Left kidney (tissue), 2 donors: ENCODE results near the gene INHBB. TPM values are rescaled to one million over a fixed set of nuclear protein-coding genes. Genes with fewer than 3 reads are reported as not detected.
"Not testable (repeated sequence)": the region's sequence is repeated elsewhere in the genome, so short reads cannot be mapped to it uniquely, and the experiment has no call there.

Source experiments
- DNase-seq: peaks from one replicate; pipeline ENCODE4 v3.0.0-alpha.2; 2013
- polyA plus RNA-seq: library from polyadenylated mRNA; unstranded; fragments of 120-200 nt; gene quantifications from one replicate; pipeline ENCODE4 v1.2.1, GENCODE V29; 2013; ENCODE audit not compliant: insufficient read length

Gene INHBB
- polyA plus RNA-seq, 1 donor = not detected

- no peak for DNase-seq
Observed at GRCh38 chr2:120381661-120382060, 35.7 kb downstream of the INHBB start.

GRCh38 chr2:120382541-120383144, 36.7 kb downstream of the INHBB start:
- DNase-seq = no peak

- DNase-seq = no peak
Observed at GRCh38 chr2:120383191-120383590, 37.3 kb downstream of the INHBB start.

- no peak for DNase-seq
Observed at GRCh38 chr2:120383631-120384340, 37.9 kb downstream of the INHBB start.

- DNase-seq = no peak
Observed at GRCh38 chr2:120384486-120385354, 38.8 kb downstream of the INHBB start.

- no peak for DNase-seq
Observed at GRCh38 chr2:120385355-120386127, 39.6 kb downstream of the INHBB start.

- no peak for DNase-seq
Observed at GRCh38 chr2:120388222-120389035, 42.5 kb downstream of the INHBB start.

GRCh38 chr2:120389036-120389391, 43.1 kb downstream of the INHBB start:
- no peak for DNase-seq

GRCh38 chr2:120390381-120391055, 44.6 kb downstream of the INHBB start:
- no peak for DNase-seq

GRCh38 chr2:120391382-120391781, 45.4 kb downstream of the INHBB start:
- not testable (repeated sequence) for DNase-seq

- DNase-seq = no peak
Observed at GRCh38 chr2:120391911-120392665, 46.2 kb downstream of the INHBB start.

- DNase-seq = no peak
Observed at GRCh38 chr2:120392923-120393322, 47.0 kb downstream of the INHBB start.

- no peak for DNase-seq
Observed at GRCh38 chr2:120393456-120393855, 47.5 kb downstream of the INHBB start.

GRCh38 chr2:120394764-120395163, 48.8 kb downstream of the INHBB start:
- no peak for DNase-seq

GRCh38 chr2:120395221-120396012, 49.5 kb downstream of the INHBB start:
- no peak for DNase-seq

- peak; percentile 78 for DNase-seq
Observed at GRCh38 chr2:120396013-120396860, 50.3 kb downstream of the INHBB start.

- no peak for DNase-seq
Observed at GRCh38 chr2:120396861-120397811, 51.2 kb downstream of the INHBB start.
